GM23338 (cell line): ENCODE data around the gene KMT2E. TPM values are rescaled to one million over a fixed set of nuclear protein-coding genes. Genes with fewer than 3 reads are reported as not detected.
A peak's percentile ranks its signal among the peaks of the same experiment; 100 is the strongest.

Experiments
- ATAC-seq: fragments of 200-7000 bp; cut with Tn5 transposase; 3 replicates; pipeline ENCODE4 v1.9.1; 2020
- DNase-seq: peaks from one replicate; pipeline ENCODE4 v3.0.0-alpha.2; 2015; ENCODE audit warnings: low spot score
- H2AFZ ChIP-seq: fragments of 200-600 bp; sonication (generic); 2 replicates; pipeline ENCODE4 v1.8.0; 2016; ENCODE audit warnings: antibody characterized with exemption, mild to moderate bottlenecking, moderate library complexity
- H3F3A ChIP-seq: fragments of 200-600 bp; sonication (generic); replicated peaks from 2 replicates; pipeline ENCODE4 v1.8.0; 2017; ENCODE audit warnings: antibody characterized with exemption, mixed run types, low read depth
- H3K27ac ChIP-seq: fragments of 200-600 bp; sonication (generic); 2 replicates; pipeline ENCODE4 v1.6.1; 2016; ENCODE audit warnings: low read depth
- H3K27me3 ChIP-seq: fragments of 200-600 bp; sonication (generic); 2 replicates; pipeline ENCODE4 v1.8.0; 2016; ENCODE audit warnings: mild to moderate bottlenecking, mixed run types, moderate library complexity; ENCODE audit not compliant: insufficient read depth
- H3K36me3 ChIP-seq: fragments of 200-600 bp; sonication (generic); 2 replicates; pipeline ENCODE4 v1.8.0; 2016; ENCODE audit warnings: mild to moderate bottlenecking; ENCODE audit not compliant: insufficient read depth
- H3K4me1 ChIP-seq: fragments of 200-600 bp; sonication (generic); 2 replicates; pipeline ENCODE4 v1.8.0; 2016; ENCODE audit warnings: mild to moderate bottlenecking, moderate library complexity; ENCODE audit not compliant: insufficient read depth
- H3K4me2 ChIP-seq: fragments of 200-600 bp; sonication (generic); 2 replicates; pipeline ENCODE4 v1.7.1; 2017; ENCODE audit warnings: mixed run types
- H3K4me3 ChIP-seq: fragments of 200-600 bp; sonication (generic); 2 replicates; pipeline ENCODE4 v1.6.1; 2016; ENCODE audit warnings: mixed run types
- H3K79me2 ChIP-seq: fragments of 200-600 bp; sonication (generic); replicated peaks from 2 replicates; pipeline ENCODE4 v1.8.0; 2017; ENCODE audit warnings: mild to moderate bottlenecking; ENCODE audit not compliant: insufficient read depth
- H3K9me2 ChIP-seq: fragments of 200-600 bp; sonication (generic); 2 replicates; pipeline ENCODE4 v1.8.0; 2017; ENCODE audit not compliant: insufficient read depth
- H4K20me1 ChIP-seq: fragments of 200-600 bp; sonication (generic); replicated peaks from 2 replicates; pipeline ENCODE4 v1.8.0; 2017; ENCODE audit warnings: mild to moderate bottlenecking; ENCODE audit not compliant: insufficient read depth
- H3K27ac Mint-ChIP-seq: 2 replicates; pipeline ENCODE4 v1.8.0; 2020; ENCODE audit warnings: inconsistent platforms, mild to moderate bottlenecking, moderate library complexity, mixed read lengths
- H3K27me3 Mint-ChIP-seq: 3 replicates; pipeline ENCODE4 v1.8.0; 2022; ENCODE audit warnings: low read depth, mild to moderate bottlenecking, moderate library complexity, mixed read lengths, inconsistent platforms; ENCODE audit not compliant: insufficient read depth, poor library complexity
- H3K36me3 Mint-ChIP-seq: 3 replicates; pipeline ENCODE4 v1.8.0; 2021; ENCODE audit warnings: low read depth, mild to moderate bottlenecking, inconsistent platforms, moderate library complexity, mixed read lengths
- H3K4me1 Mint-ChIP-seq: 3 replicates; pipeline ENCODE4 v1.8.0; 2020; ENCODE audit warnings: mild to moderate bottlenecking, inconsistent platforms, mixed read lengths
- H3K4me3 Mint-ChIP-seq: 3 replicates; pipeline ENCODE4 v1.8.0; 2021; ENCODE audit warnings: moderate library complexity, mild to moderate bottlenecking, inconsistent platforms, mixed read lengths
- H3K9me3 Mint-ChIP-seq: 3 replicates; pipeline ENCODE4 v1.8.0; 2020; ENCODE audit warnings: moderate library complexity, mild to moderate bottlenecking, inconsistent platforms, mixed read lengths
- CREB1 ChIP-seq: fragments of 250-450 bp; sonication (Bioruptor Pico); IDR thresholded peaks from 2 replicates; pipeline ENCODE4 v1.5.0; 2020; ENCODE audit warnings: low read depth, mild to moderate bottlenecking, moderate library complexity
- CTCF ChIP-seq, 2 experiments: fragments of 200-600 bp in 1 of 2; sonication (generic) in 1 of 2; conservative IDR thresholded peaks; 2 replicates each; pipeline versions ENCODE4 v1.5.1 to v1.6.1; 2016 to 2017; ENCODE audit warnings: antibody characterized with exemption in 2 of 2, low read depth in 2 of 2, mild to moderate bottlenecking in 2 of 2, moderate library complexity in 1 of 2
- ETS1 ChIP-seq: IDR thresholded peaks from 2 replicates; pipeline ENCODE4 v1.6.1; 2016; ENCODE audit warnings: antibody characterized with exemption
- EZH2 ChIP-seq: fragments of 200-600 bp; sonication (generic); IDR thresholded peaks from one replicate; pipeline ENCODE4 v1.8.0; 2017; ENCODE audit warnings: antibody characterized with exemption, mild to moderate bottlenecking, low read depth; ENCODE audit not compliant: unreplicated experiment
- EZH2phosphoT487 ChIP-seq: fragments of 200-600 bp; sonication (generic); IDR thresholded peaks from one replicate; pipeline ENCODE4 v1.8.1; 2018; ENCODE audit warnings: antibody characterized with exemption; ENCODE audit not compliant: unreplicated experiment
- JUNB ChIP-seq: IDR thresholded peaks from one replicate; pipeline ENCODE4 v1.6.1; 2016; ENCODE audit warnings: antibody characterized with exemption; ENCODE audit not compliant: unreplicated experiment
- NANOG ChIP-seq: IDR thresholded peaks from 2 replicates; pipeline ENCODE4 v1.6.1; 2016; ENCODE audit warnings: antibody characterized with exemption, borderline replicate concordance
- POLR2AphosphoS5 ChIP-seq: IDR thresholded peaks from 2 replicates; pipeline ENCODE4 v1.6.1; 2016; ENCODE audit warnings: antibody characterized with exemption, low read depth
- REST ChIP-seq: IDR thresholded peaks from one replicate; pipeline ENCODE4 v1.6.1; 2018; ENCODE audit warnings: antibody characterized with exemption; ENCODE audit not compliant: unreplicated experiment
- STAT1 ChIP-seq: IDR thresholded peaks from one replicate; pipeline ENCODE4 v1.6.1; 2016; ENCODE audit warnings: antibody characterized with exemption; ENCODE audit not compliant: unreplicated experiment
- ZNF114 ChIP-seq: fragments of 250-450 bp; sonication (Bioruptor Pico); IDR thresholded peaks from 2 replicates; pipeline ENCODE4 v1.5.0; 2020; ENCODE audit warnings: mild to moderate bottlenecking, moderate library complexity
- ZNF331 ChIP-seq: fragments of 250-450 bp; sonication (Bioruptor Pico); IDR thresholded peaks from 2 replicates; pipeline ENCODE4 v1.5.0; 2020; ENCODE audit warnings: low read depth, mild to moderate bottlenecking, moderate library complexity
- ZNF462 ChIP-seq: fragments of 250-450 bp; sonication (Bioruptor Pico); IDR thresholded peaks from 2 replicates; pipeline ENCODE4 v1.5.0; 2020; ENCODE audit warnings: mild to moderate bottlenecking, moderate library complexity
- polyA plus RNA-seq: library from polyadenylated mRNA; unstranded; fragments of >200 nt; fragmentation: Nextera tagmentation; extraction: Ambion mirVana; gene quantifications from 2 replicates; pipeline ENCODE4 v1.2.1, GENCODE V29; 2016
- total RNA-seq: library from RNA; depleted of rRNA; stranded (reverse); fragments of >200 nt; shearing (Covaris generic); gene quantifications from 2 replicates; pipeline ENCODE4 v1.2.3, GENCODE V29; 2014

The KMT2E gene
- total and polyA plus RNA-seq, 2 experiments from 2014 or later = 50.2 to 70.9 TPM

- peak overlapping the region; percentile 100 for H3K27ac ChIP-seq
- peaks cover 8% of the 10 kb centered on the region; the same call in 2 of the 3 replicates for H3K9me3 Mint-ChIP-seq
- H3K27me3 ChIP-seq = no peaks in the 10 kb centered on the region
- peaks cover 44% of the 10 kb centered on the region for H4K20me1 ChIP-seq
- peaks cover 42% of the 10 kb centered on the region for H3K36me3 Mint-ChIP-seq
- peak; percentile 14 for DNase-seq
- ATAC-seq = no peak
- peak overlapping the region; percentile 87 for H3K27ac Mint-ChIP-seq
- H3F3A ChIP-seq = no peaks in the 10 kb centered on the region
- H3K36me3 ChIP-seq = no peaks in the 10 kb centered on the region
- peaks cover 23% of the 10 kb centered on the region for H3K4me1 ChIP-seq
- peaks cover 19% of the 10 kb centered on the region for H3K4me1 Mint-ChIP-seq
- peaks cover 21% of the 10 kb centered on the region for H3K79me2 ChIP-seq
- H3K4me3 ChIP-seq = peak overlapping the region; percentile 72
- no peak for TF ChIP-seq CREB1 (CRISPR knock-in tag)
- TF ChIP-seq ZNF114 (CRISPR knock-in tag) = no peak
- TF ChIP-seq ZNF331 (CRISPR knock-in tag) = no peak
- no peak for TF ChIP-seq REST
- TF ChIP-seq EZH2phosphoT487 = no peak
- TF ChIP-seq NANOG = no peak
- no peak for TF ChIP-seq JUNB
- no peak for TF ChIP-seq POLR2AphosphoS5
- no peak for TF ChIP-seq ZNF462
- TF ChIP-seq CTCF (conservative IDR thresholded peaks at IDR 0.05; ENCODE audit: low read depth in 2 of 2) = no peak
- TF ChIP-seq ETS1 = no peak
- TF ChIP-seq STAT1 = no peak
- no peak for TF ChIP-seq EZH2
- no peaks in the 10 kb centered on the region for H3K9me2 ChIP-seq
- peaks cover 19% of the 10 kb centered on the region for H3K27me3 Mint-ChIP-seq
- peak overlapping the region; percentile 92 for H3K4me2 ChIP-seq
- peak overlapping the region; percentile 99 for H3K4me3 Mint-ChIP-seq
- no peak overlapping the region for H2AFZ ChIP-seq
Measured at GRCh38 chr7:105011141-105011830, 2.7 kb upstream of the KMT2E start.
